ENCODE results near the gene RRAS.
A peak's percentile ranks its signal among the peaks of the same experiment; 100 is the strongest.
"Not testable (repeated sequence)": the region's sequence is repeated elsewhere in the genome, so short reads cannot be mapped to it uniquely, and the experiment has no call there.

Gene RRAS

DNA sequence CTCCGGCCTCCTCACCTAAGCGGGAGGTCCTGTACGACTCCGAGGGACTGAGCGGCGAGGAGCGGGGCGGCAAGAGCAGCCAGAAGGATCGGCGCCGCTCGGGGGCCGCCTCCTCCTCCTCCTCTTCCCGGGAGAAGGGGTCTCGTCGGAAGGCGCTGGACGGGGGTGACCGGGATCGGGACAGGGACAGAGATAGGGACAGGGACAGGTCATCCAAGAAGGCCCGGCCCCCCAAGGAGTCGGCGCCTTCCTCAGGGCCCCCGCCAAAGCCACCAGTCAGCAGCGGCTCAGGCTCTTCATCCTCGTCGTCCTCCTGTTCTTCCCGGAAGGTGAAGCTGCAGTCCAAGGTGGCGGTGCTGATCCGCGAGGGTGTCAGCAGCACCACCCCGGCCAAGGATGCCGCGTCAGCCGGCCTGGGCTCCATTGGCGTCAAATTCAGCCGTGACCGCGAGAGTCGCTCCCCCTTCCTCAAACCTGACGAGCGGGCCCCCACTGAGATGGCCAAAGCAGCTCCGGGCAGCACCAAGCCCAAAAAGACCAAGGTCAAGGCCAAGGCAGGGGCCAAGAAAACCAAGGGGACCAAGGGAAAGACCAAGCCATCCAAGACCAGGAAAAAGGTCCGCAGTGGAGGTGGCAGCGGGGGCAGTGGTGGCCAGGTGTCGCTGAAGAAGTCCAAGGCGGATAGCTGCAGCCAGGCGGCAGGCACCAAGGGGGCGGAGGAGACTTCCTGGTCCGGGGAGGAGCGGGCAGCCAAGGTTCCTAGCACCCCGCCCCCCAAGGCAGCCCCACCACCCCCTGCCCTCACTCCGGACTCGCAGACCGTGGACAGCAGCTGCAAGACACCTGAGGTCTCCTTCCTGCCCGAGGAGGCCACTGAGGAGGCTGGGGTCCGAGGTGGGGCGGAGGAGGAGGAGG, 12.9 kb upstream of the RRAS start:
- DNase-seq = no peak

GRCh38 chr19:49651820-49652550, 12.0 kb upstream of the RRAS start:
- DNase-seq = no peak

DNA sequence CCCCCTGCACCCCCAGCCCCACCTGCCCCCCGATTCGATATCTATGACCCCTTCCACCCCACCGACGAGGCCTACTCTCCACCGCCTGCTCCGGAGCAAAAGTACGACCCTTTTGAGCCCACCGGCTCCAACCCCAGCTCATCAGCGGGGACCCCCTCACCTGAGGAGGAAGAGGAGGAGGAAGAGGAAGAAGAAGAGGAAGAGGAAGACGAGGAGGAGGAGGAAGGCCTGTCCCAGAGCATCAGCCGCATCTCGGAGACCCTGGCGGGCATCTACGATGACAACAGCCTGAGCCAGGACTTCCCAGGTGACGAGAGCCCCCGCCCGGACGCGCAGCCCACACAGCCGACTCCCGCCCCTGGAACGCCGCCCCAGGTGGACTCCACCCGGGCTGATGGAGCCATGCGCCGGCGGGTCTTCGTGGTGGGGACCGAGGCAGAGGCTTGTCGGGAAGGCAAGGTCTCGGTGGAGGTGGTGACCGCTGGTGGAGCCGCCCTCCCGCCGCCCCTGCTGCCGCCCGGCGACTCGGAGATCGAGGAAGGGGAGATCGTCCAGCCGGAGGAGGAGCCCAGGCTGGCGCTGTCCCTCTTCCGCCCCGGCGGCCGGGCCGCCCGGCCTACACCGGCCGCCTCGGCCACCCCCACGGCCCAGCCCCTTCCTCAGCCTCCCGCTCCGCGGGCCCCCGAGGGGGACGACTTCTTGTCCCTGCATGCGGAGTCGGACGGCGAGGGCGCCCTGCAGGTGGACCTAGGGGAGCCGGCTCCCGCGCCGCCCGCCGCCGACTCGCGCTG, 11.3 kb upstream of the RRAS start:
- no peak for DNase-seq

DNA sequence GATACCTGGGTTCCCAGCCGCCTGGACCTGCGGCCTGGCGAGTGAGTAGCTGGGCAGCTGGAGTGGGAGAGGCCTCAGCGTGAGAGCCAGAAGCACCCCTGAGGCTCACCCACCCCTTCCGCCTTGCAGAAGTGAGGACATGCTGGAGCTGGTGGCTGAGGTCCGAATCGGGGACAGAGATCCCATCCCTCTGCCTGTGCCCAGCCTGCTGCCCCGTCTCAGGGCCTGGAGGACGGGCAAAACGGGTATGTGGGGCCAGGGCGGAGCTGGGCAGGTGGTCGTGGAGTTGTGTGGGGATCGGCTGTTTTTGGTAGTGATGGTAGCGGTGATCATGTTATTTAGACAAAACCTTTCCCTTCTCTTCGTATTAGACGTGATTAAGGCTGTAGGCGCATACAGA, 6.6 kb upstream of the RRAS start:
- DNase-seq = no peak

DNA sequence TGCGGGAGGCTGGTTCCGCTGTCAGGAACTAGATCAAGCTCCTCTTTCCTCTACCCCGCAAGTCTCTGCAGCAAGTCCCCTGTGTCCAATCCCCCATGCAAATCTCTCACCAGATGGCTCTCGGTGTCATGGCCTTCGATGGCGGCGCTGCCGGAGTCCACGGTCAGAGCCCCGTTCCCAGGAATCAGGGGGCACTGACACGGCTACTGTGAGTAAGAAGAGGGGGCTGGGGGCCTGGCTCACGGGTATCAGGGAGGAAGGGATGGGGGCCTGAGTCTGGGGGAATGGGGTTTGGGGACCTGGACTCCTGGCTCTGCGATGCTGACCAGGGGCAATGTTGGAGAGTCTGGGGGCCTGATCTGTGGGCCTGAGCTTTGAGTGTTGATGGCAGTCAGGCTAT, 6.1 kb upstream of the RRAS start:
- DNase-seq = no peak

DNA sequence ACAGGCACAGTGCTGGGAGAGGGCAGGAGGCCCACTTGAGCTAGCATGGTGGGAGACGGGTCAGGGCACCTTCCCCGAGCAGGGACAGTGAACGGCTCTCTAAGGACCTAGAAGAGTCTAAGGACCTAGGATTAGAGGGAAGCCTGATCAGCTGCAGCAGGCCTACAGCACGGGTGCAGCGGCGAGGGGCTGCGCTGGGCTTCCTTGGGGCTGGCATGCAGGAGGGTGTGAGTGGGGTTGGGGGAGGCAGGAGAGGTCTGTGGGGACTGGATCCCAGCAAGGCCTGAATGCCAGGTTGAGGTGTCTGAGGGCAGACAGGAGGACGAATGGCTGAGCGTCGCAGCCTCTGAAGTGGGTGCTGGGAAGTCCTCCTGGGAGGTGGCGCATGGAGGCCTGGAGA, 5.6 kb upstream of the RRAS start:
- DNase-seq = no peak

DNA sequence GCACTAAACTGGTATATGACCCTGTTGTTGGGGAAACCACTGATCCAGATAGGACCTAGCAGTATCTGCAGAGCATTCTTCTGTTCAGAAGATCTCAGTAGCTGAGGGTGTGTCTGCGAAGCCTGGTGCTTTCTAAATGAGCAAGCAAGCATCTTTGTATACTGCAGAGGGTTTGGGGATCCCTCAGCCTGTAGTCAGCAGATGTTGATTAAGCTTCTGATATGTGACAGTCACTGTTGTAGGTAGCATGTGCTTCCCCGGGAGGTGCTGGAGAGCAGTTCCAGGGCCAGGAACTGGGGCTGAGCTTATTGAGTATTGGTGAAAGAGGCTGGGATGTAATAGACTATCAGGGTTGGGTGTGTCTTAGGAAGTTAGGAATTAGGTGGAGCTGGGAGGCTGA, 3.5 kb upstream of the RRAS start:
- DNase-seq = no peak

- DNase-seq = no peak
Measured at GRCh38 chr19:49642492-49643035, 2.6 kb upstream of the RRAS start.

DNA sequence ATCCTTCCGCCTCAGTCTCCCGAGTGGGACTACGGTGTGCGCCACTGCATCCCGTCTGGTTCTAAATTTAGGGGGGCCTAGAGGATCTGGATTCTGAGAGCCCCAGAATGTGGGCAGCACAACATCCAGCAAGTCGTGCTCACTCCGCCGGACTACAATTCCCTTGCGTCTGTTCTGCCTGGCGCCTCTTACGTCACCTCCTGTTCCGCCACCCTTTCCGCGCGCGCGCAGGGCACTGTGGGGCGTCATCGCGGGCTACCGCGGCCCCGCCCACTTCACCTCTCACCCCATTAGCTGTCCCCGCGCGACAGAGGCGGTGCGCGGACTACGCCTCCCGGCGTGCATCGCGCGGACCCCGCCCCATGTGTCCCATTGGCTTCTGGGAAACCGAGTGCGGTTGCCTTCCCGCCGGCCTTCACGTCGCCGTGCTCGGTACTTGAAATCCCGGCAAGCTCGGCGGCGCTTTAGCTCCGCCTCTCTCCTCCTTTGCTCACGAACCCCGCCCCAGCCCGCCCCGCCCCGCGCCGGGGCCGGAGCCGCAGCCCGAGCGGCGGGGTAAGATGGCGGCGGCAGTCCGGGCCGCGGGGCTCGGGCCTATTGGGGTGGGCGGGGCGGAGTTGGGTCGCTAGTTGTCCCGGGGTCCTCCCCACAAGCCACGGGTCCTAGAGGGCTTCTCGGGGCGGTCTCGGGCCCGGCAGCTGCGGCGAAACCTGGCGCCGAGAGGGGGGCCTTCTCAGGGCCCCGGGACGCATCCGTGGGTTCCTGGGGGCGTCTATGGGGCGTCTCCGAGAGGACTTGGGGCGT, 1.9 kb upstream of the RRAS start, which contains the start of gene SCAF1:
SCAF1 (plus strand) TSS at position 522 of the 804 bp plus-strand sequence. CDS start 2,818 bp downstream, outside the sequence.
- DNase-seq = peak; percentile 98

GRCh38 chr19:49639401-49640112, 386 bp downstream of the RRAS start:
- DNase-seq = no peak

- no peak for DNase-seq
Measured at GRCh38 chr19:49637821-49638738, 1.9 kb downstream of the RRAS start.

DNA sequence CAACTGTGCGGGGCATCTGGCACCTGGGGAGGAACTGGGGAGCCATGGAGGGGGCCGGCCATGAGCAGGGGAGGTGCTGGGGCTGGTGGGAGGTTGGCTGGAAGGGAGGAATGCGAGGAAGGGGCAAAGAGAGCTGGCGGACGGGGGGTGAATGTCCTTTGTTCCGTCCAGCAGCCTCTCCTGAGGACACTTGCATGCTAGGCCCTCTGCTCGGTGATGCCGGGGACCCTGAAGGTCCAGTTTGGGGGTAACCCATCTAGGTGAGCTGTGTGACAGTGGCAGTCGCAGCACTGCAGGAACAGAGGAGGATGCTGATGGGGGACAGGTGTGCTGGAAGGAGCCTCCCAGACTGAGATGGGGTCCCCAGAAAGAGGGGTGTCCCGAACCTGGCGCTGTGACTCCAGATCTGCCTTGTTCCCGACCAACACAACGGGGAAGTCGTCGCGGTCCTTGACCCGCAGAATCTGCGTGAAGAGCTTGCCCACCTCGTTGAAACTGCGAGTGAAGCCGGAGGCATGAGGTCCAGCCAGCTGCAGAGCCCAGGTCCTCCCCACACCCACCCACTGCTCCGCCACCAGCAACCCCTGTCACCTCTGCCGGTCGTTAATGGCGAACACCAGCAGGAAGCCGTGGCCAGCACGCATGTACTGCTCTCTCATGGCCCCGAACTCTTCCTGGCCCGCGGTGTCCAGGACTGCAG, 3.6 kb downstream of the RRAS start:
- DNase-seq = no peak

- DNase-seq = no peak
Measured at GRCh38 chr19:49635530-49636232, 4.3 kb downstream of the RRAS start.

DNA sequence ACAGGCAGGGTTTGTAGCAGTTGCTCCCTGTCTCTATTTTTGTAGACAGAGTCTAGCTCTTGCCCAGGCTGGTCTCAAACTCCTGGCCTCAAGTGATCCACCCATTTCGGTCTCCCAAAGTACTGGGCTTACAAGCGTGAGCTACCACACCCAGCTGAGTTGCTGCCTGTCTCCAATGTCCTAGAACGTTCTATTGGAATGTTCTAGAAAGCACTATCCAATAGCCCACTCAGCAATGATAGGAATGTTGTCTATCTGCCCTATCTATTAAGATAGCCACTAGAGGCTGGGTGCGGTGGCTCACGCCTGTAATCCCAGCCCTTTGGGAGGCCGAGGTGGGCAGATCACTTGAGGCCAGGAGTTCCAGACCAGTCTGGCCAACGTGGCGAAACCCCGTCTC, 6.7 kb downstream of the RRAS start:
- DNase-seq = not testable (repeated sequence)

- DNase-seq = no peak
Measured at GRCh38 chr19:49632576-49632975, 7.4 kb downstream of the RRAS start.

GRCh38 chr19:49631610-49632192, 8.2 kb downstream of the RRAS start:
- DNase-seq = no peak

DNA sequence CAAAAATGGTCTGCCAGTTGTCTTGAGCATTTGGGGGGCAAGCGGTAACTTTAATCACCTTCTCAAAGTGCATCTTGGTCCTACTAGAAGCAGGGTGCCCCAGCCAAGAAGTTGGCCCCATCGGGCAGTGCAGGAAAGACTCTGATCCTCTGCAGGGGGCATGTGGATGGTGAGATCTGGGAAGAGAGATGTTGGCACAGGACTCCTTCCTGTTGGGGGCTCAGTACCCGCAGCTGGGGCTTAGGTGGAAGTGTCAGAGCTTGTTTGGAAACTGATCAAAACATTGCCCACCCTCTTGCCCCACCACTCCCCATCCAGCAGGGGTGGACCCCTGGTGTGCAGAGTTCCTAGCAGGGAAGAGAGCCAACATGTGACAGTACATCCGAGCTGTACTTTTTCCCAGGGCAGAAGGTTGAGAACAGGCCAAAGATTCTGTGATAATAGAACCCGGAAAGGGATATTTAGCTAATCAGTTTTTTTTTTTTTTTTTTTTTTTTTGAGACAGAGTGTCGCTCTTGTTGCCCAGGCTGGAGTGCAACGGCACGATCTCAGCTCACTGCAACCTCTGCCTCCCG, 8.8 kb downstream of the RRAS start:
- no peak for DNase-seq

DNA sequence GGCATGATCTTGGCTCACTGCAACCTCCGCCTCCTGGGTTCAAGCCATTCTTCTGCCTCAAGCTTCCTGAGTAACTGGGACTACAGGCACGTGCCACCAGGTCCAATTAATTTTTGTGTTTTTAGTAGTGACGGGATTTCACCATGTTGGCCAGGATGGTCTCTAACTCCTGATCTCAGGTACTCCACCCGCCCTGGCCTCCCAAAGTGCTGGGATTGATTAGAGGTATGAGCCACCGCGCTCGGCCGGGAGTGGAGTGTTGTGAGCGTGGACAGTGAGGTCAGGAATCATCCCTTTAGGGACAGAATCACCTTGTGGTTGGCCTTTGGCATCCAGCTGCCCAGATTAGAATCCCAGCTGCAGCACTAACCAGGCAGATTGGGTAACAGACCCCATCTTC, 10.3 kb downstream of the RRAS start:
- no peak for DNase-seq

All from GF-D8 (cell line).